ENCODE results near the gene PLEKHM2.

- no peak for TF ChIP-seq POLR2A (IDR thresholded peaks at IDR 0.05; ENCODE audit: low read length)
- TF ChIP-seq GATA1 (IDR thresholded peaks at IDR 0.05; ENCODE audit: low read depth, low read length), result no peak
Measured at GRCh38 chr1:15671430-15671829, 12.7 kb upstream of the PLEKHM2 start.
